EH (cell line): ENCODE data around the gene RAB14.
"Not testable (repeated sequence)": the region's sequence is repeated elsewhere in the genome, so short reads cannot be mapped to it uniquely, and the experiment has no call there.

Source experiments
- DNase-seq: peaks from one replicate; pipeline ENCODE4 v3.0.0-alpha.2; 2015; ENCODE audit warnings: low read depth

The RAB14 gene

GRCh38 chr9:121156263-121156731, 45.4 kb downstream of the RAB14 start:
- DNase-seq: peak; percentile 89

GRCh38 chr9:121154782-121155181, 46.9 kb downstream of the RAB14 start:
- DNase-seq: no peak

GRCh38 chr9:121153642-121154041, 48.0 kb downstream of the RAB14 start:
- no peak for DNase-seq

- no peak for DNase-seq
Measured at GRCh38 chr9:121150188-121150587, 51.5 kb downstream of the RAB14 start.

- no peak for DNase-seq
Measured at GRCh38 chr9:121144482-121144881, 57.2 kb downstream of the RAB14 start.

- DNase-seq: no peak
Measured at GRCh38 chr9:121143771-121144170, 57.9 kb downstream of the RAB14 start.

- peak; percentile 61 for DNase-seq
Measured at GRCh38 chr9:121141706-121142105, 60.0 kb downstream of the RAB14 start.

GRCh38 chr9:121141306-121141705, 60.4 kb downstream of the RAB14 start:
- DNase-seq: no peak

GRCh38 chr9:121140162-121140561, 61.5 kb downstream of the RAB14 start:
- DNase-seq: no peak

GRCh38 chr9:121138973-121139372, 62.7 kb downstream of the RAB14 start:
- peak; percentile 70 for DNase-seq

GRCh38 chr9:121138561-121138960, 63.1 kb downstream of the RAB14 start:
- DNase-seq: no peak

- no peak for DNase-seq
Measured at GRCh38 chr9:121135642-121136041, 66.0 kb downstream of the RAB14 start.

- DNase-seq: no peak
Measured at GRCh38 chr9:121133104-121133816, 68.4 kb downstream of the RAB14 start.

GRCh38 chr9:121129384-121129783, 72.3 kb downstream of the RAB14 start:
- DNase-seq: not testable (repeated sequence)
